G401.6 (cell line): Measurements from ENCODE around the gene MACF1.
"Not testable (repeated sequence)": the region's sequence is repeated elsewhere in the genome, so short reads cannot be mapped to it uniquely, and the experiment has no call there.

ENCODE experiments used
- FAIRE-seq: peaks from 2 replicates; lab custom pipeline; 2012; peaks lifted over from hg19 to GRCh38; lab: Jason Lieb, UNC

Gene MACF1

DNA sequence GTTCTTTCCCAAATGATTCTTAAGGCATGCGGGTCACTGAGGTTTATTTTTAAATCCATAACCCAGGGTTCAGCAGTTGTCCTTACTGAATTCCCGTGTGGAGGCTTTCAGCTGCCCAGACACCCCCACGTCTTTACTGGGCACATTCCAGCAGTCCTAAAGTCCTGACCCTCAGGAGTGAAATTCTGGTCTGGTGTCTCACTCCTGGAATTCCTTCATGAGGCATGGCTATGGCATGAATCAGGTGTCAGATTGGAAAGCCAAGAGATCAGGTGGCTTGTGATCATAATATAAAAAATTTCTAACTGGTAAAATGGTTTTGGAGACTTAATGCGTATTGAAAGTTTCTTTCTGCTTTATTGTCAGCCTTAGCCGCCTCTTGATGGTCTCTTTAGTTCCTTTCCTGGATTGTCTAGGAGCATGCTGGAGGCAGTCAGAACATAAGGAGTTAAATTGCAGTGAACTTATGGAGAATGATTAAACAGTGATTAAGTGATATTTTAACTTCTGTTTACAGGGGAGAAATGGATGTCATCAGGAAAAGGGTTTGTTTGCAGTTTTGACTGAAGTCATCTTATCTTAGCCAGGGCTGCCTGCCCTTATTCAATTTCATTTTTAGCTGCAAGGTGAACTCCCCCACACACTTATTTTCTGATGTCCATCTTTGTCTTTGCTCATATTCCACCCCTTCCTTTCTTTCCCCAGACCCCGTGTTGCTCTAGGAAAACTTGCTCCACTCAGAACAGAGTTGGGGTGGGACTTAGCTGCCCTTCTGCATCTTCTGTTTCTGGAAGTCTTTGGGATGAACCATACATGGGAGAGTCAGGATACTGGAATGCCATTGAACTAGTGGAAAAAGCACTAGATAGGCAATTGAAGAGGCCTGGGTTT is 25.7 kb upstream of the MACF1 start:
- FAIRE-seq, result peak; percentile 99

DNA sequence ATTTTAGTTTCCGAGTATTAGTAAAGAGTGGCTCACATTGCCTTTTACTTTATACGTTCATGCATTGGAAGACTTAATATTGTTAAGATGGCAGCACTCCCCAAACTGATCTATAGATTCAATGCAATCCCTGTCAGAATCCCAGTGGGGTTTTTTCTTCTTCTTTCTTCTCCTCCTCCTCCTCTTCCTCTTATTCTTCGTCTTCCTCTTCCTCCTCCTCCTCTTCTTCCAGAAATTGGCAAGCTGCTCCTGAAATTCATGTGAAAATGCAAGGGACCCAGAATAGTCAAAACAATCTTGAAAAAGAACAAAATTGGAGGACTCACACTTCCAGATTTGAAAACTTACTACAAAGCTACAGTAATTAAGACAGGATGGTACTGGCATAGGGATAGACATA is 23.2 kb upstream of the MACF1 start:
- FAIRE-seq, result no peak

DNA sequence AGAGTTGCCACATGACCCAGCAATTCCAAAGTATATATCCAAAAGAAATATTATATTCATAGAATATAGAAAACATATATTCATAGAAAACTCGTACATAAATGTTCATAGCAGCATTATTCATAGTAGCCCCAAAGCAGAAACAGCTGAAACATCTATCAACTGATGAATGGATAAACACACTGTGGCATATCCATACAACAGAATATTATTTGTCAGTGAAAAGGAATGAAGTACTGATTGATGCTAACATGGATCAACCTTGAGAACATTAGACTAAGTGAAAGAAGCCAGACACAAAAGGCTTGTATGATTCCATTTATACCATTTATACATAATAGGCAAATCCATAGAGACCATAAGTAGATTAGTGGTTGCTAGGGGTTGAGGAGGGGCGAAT is 21.7 kb upstream of the MACF1 start:
- no peak for FAIRE-seq

DNA sequence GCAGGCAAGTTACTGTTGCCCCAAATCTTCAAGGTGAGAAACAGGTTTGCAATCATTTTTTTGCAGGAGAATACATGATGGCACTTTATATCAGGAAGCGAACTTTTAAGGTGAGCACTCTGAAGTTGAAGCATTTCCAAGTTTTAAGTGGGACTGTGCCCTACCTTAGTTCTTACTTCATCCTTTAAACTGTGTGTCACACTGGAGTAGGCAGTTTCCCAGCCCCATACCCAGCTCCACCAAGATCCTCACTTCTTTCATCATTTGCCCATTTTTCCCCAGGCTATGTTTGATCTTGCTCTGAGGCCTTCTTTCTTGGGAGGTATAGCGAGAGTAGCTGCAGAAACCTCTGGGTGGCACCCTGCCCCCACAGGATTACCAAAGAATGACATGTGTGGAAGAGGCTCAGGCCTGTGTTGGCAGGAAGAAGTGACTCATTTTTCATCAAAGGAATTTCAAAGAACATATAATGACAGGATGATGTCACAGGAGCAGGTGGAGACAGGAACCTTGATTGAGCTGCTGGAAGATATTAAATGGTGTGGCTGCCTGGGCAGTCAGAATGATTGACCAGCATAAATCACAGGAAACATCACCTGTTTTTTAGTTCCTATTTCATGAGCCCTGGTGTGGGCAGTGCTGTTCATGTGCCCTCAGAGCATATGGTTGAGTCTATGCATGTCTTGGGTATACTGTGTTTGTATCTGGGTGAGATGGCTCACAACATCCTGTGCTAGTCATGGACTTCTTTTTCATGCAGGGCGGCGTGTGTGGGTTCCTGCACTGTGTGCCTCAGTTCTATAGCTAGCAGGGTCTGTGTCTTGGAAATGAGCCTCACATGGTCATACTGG is 20.8 kb upstream of the MACF1 start:
- FAIRE-seq, result peak; percentile 94

DNA sequence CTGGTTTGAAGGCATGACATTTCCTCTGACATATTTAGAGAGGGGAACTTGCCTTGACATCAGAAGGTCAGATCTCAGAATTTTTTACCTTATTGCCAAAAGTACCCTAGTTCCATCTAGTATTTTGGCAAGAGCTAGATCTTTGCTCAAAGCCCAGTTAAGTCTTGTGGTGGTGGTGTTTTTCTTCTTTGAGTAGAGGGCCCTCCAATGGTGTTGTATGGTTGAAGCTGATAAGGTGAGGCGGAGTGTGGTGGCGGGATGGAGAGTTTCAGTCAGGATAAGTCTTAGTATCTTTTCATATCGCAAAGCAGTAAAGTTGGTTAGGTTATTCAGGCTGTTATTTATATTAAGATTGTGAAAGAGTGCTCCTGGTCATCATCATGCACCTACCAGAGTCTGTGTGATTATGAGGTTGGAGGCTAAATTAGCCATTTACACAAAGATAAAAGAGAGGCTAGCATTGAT is 20.1 kb upstream of the MACF1 start:
- no peak for FAIRE-seq

DNA sequence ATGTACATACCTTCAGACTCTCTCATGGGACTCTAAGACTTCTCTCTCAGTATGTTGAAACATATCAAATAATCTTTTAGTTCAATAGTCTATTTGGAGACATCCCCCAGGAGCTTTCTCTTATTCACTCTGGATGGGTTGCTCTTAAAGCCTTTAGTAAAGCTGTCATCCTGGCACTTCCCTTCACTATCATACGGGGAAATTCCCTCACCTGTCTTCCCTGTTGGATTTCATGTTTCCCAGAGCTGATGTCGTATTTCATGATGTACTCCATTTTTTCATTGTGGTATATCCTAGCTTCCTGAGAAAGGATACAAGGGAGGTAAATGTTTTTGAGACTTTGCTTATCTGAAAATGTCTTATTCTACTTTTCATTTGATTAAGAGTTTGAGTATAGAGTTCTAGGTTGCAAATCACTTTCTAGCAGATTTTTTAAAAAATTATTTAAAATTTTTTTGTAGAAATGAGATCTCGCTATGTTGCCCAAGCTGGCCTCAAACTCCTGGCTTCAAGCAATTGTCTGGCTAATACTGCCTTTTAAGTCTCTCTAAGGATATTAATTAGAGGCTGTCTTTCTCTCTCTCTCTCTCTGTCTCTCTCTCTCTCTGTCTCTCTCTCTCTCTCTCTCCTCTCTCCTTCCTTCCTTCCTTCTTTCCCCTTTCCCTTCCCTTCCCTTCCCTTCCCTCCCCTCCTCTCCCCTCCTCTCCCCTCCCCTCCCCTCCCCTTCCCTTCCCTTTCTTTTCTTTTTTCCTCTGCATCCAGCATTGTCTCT is 17.0 kb upstream of the MACF1 start:
- FAIRE-seq, result no peak

DNA sequence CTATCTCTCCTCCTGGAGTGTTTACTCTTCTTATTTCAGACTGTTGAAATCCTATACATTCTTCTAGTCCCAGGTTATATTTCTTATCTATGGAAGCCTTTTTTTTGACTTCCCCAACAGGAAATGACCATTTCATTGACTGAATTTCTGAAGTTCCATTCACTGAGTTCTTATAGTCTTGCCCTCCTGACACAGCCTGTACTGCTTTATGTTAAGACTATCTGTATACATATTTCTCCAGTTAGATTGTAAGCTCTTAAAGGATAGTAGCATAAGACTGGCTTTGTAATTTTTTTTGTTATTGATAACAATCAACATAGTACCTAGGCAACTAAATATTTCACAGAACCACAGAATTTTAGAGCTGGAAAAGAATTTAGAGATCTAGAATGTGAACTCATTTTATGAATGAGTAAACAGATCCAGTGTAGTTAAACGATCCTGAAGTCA is 14.9 kb upstream of the MACF1 start:
- peak; percentile 81 for FAIRE-seq

DNA sequence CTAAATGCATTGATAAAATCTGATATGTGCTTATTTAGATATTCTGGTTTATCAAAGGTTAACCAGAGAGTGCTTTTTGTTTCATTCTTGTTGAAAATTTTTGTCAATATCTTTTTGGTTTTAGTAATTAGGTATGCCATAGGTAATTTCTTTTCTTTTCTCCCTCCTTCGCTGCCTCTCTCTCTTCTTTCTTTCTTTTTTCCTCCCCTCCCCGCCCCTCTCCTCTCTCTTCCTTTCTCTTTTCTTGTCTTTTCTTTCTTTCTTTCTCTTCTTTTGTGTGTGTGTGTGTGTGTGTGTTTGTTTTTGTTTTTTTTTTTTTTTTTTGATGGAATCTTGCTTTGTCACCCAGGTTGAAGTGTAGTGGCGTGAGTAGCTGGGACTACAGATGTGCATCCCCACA is 14.4 kb upstream of the MACF1 start:
- no peak for FAIRE-seq

DNA sequence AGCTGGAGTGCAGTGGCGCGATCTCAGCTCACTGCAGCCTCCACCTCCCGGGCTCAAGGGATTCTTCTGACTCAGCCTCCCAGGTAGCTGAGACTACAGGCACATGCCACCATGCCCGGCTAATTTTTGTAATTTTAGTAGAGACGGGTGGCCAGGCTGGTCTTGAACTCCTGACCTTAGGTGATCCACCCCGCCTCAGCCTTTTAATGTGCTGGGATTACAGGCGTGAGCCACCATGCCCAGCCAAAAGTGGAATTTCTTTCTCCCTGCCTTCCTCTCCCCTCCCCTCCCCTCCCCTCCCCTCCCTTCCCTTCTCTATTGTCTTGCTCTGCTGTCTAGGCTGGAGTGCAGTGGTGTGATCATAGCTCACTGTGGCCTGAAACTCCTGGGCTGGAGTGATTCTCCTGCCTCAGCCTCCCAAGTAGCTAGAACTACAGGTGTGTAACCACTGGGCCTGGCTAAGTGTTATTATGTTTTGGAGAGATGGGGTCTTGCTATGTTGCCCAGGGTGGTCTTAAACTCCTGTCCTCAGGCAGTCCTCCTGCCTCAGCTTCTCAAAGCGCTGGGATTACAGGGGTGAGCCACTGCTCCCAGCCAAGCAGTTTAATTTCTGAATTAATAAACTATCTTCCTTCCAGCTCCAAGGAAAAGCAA is 10.0 kb upstream of the MACF1 start:
- no peak for FAIRE-seq

DNA sequence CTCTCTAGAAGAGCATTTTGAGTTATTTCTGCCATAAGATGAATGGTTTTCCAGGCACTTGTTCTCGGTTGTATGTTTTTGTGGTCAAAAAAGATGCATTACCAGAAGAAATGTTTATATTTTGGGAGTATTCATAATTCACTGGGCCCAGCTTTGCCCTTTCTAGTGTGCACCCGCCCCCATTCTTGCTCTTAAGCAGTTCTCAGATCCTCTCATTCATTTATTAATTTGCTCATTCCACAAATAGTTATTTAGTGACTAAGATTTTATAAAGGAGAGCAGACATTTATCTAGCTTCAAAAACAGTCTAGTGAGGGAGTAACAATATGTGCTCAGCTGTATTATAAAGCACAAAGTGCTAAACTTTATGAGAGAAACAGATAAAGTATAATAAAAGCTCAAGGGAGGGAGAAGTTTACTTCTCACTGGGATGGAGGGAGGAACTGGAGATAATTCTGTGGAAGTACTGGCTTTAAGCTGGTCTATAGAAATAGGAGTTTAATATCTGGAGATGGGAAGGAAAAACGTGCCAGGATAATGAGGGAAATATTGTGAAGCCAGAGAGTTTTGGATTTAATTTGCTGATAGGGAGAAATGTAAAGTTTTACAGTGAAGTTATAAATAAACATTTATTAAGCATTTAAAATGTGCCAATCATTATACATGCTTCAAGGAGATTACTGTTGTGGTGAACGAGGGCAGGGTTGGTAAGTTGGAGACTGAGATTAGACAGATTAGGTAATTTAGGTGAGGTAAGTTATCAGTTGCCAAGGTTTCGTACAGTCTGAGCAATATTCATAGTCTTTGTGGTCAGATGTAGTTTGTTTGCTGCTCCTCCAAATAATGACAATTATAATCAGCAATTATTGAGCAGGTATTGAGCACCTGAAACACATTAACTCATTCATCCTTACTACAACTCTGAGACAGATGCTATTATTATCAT is 9.1 kb upstream of the MACF1 start:
- FAIRE-seq, result no peak

DNA sequence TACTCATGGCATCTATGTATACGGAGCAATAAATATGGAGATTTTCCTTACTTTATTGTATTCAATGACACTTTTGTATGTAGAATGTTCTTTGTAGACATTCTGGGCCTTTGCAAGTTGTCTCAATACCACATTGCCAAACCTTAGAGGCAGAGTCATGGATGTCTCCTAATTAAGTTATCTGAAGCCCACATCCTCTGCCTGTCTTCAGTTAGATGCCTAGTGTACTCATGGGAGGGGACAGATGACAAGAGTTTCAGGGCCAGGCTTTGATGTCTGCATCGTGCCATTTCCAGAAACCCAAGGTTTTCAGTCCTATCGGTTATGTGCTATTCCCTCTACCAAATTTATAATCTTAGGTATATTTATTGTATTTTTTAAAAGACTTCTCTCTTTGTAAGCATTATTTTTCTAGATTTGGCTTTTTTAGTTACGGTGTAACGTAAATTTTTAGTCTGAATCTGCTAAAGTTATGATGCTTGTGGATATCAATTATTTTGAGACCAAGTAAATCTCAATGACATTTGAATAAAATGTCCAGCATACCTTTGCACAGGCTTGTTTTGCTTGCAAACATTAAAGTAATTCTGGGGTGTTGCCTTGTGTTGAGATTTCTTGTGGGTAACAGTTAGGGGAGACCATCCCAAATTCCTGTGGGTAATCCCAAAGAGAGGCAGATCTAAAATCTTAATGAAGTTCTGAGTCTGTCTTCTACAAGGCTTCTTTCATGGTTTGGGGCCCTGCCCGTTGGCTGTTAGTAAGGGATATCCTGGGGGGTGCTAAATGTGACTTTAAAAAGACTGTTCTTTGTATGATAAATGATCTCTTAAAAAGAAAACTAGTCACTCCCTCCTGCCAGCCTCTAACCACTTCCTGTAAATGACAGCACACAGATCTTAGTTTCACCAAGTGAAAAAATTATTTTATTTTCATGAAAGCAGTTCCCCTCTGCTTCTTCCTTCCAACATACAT is 8.0 kb upstream of the MACF1 start:
- FAIRE-seq, result no peak

DNA sequence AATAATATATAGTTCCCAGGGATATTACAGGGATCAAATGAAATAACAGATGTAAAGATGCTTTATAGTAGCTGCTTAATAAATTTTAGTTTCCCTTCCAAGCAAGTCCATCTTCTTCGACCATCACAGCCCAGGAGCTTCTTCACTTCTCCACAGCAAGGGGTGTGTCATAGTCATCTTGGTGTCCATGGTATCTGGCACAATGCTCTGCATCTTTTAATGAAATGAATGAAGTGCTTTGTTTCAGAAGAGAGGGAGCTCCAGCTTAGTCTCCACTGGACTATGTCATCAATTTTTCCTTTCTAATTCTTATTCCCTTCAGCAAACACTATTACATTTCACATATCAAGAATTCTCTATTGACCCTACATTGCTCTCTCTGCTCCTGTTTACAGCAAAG is 4.9 kb upstream of the MACF1 start:
- no peak for FAIRE-seq

DNA sequence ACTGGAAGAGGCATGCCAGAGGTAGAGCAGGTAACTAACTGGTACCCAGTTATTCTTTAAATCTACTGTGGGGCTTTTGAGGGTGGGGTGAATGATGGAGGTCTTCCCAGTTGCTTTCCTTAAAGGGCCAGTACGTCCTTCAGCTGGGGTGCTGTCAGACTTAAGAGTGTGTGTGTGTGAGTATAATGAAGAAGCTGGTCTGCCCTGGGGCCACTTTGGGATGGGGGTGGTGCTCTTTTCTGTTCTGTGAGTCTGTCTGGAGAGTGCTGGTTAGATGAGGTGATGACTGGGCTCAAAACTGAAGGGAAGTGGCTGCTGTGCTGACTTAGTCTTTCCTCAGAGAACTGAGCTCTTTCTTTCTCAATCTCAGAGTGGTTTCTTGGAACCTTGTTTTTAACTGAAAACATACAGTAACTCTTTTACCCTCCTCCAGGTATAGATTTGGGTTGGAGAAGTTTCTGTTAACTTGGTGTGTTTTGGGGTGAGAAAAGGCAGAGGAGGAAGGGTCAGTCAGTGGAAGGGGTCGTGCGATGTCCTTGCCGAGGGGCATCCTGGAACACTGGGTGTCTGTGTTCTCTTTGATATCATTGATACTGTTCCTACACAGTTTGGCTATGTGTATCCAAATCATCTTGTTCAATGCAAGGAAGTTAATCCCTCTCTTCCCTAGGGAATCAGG is 746 bp downstream of the MACF1 start:
- no peak for FAIRE-seq

DNA sequence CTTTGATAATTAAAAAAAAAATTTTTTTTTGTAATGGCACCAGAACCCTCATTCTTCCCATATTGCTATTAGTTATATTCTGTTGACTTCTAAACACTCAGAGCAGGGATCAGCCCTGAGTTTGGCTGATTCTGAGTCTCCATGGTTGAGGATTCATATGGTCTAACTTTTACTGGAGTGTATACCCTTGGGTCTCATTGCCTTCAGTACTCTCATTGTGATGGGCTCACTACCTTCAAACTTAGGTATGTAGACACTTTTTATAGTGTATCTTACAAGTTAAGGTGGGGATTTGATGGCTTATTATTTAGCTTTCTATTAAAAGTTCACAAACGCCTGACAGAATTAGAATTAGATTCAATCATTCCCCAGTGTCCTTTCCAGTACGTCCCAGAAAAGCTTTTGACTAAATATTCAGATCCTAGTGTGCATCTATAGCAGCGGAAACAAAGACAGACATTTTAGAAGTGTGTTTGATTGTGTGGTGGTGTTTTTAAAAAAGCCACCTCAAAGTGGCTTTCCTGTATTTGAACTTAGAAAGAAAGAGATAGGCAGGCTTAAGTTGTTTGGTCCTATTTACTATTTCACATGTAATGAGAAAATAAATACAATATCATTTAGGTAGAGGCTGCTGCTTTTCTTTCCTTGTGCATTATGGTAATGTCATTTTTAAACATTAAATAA is 1.4 kb downstream of the MACF1 start:
- FAIRE-seq, result no peak

DNA sequence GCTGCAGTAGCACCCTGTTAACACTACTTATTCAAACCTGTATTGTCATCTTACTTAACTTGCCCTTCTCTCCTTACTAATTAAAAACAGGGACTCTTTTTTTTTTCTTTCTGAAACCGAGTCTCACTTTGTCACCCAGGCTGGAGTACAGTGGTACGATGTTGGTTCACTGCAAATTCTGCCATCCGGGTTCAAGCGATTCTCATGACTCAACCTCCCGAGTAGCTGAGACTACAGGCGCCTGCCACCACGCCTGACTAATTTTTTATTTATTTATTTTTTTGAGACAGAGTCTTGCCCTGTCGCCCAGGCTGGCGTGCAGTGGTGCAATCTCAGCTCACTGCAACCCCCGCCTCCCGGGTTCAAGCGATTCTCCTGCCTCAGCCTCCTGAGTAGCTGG is 3.9 kb downstream of the MACF1 start:
- FAIRE-seq, result not testable (repeated sequence)

DNA sequence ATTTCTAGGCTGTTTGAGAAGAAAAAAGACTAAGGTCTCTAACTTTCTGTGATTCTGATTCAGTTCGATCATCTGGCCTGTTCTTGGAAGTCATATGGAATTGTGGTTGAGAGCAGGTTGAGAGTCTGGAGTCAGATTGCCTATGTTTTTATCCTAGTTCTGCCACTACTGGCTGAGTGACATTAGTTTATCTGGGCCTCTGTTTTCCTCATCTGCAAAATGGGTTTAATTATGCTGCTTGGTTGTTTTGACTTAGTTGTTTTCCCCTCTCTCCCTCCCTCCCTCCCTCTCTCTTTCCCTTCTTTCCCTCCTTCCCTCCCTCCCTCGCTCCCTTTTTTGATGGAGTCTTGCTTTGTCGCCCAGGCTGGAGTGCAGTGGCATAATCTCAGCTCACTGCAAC is 6.2 kb downstream of the MACF1 start:
- FAIRE-seq, result no peak

DNA sequence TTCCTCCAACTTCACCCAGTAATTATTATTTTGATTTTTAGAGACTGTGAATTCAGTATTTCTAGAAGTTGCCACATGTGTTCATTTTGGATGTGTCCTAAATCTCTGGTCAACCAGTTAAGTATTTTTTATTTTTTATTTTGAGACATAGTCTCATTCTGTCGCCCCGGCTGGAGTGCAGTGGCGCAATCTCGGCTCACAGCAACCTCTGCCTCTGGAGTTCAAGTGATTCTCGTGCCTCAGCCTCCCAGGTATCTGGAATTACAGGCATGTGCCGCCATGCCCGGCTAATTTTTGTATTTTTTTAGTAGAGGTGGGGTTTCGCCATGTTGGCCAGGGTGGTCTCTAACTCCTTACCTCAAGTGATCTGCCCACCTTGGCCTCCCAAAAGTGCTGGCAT is 8.0 kb downstream of the MACF1 start:
- no peak for FAIRE-seq

DNA sequence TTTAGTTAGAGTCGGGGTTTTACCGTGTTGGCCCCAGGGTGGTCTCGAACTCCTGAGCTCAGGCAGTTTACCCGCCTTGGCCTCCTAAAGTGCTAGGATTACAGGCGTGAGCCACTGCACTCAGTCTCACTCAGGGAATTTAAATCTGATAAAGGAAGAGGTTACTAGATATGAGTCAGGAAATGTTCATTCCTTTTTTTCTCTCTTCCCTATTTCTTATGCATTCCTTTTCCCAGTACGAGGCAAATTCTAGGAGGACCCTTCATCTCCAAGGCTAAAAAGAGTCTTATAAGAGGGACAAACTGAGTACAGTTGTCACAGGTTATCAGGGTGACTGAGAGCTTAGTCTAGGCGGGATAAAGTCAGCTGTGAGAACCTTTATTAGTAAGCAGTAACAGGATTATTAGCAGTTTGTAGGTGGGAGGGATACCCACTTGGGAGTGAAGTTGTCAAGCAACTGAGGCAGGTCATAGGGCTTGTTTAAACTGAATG is 9.1 kb downstream of the MACF1 start:
- FAIRE-seq, result no peak
